ENCODE data around the gene AK4. TPM values are rescaled to one million over a fixed set of nuclear protein-coding genes. Genes with fewer than 3 reads are reported as not detected.

Gene AK4
- total RNA-seq, 2 donors from 2014 or later: 68.3 to 86.5 TPM

- DNase-seq (ENCODE audit: low spot score): no peak
- intact Hi-C loops (cut with DNase I): no loop called here
Observed at GRCh38 chr1:65256860-65257708, 109.1 kb downstream of the AK4 start.

- DNase-seq (ENCODE audit: low spot score): no peak
- intact Hi-C loops (cut with DNase I): no loop called here
Observed at GRCh38 chr1:65258106-65258505, 110.1 kb downstream of the AK4 start.

DNA sequence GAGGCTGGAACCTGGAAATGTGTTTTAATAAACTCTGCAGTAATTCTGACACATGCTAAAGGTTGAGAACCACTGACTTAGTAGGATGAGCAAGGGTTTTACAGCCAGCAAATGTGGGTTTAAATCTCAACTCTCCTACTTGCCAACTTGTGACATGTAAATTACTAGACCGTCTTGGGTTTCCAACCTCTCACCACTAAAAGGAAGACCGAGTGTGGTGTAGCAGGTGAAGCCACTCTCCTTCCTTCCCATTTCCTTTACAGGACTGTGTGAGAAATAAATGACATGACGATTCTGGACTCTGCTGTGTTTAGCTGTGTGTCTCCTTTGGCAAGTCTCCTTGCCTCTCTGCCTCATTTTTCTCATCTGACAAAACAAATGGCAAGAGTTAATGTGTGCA lies 111.8 kb downstream of the AK4 start:
- no peak for DNase-seq (ENCODE audit: low spot score)

GRCh38 chr1:65260851-65261473 lies 113.0 kb downstream of the AK4 start:
- intact Hi-C loops (cut with DNase I): no loop called here

More for the DNA sequence above, 111.8 kb downstream of the AK4 start:
- intact Hi-C loops (cut with DNase I): no loop called here

GRCh38 chr1:65263286-65263685 lies 115.3 kb downstream of the AK4 start:
- no peak for DNase-seq (ENCODE audit: low spot score)
- intact Hi-C loops (cut with DNase I): no loop called here

More at GRCh38 chr1:65260851-65261473, 113.0 kb downstream of the AK4 start:
- no peak for DNase-seq (ENCODE audit: low spot score)

GRCh38 chr1:65264197-65264929 lies 116.4 kb downstream of the AK4 start:
- intact Hi-C loops (cut with DNase I): no loop called here
- DNase-seq (ENCODE audit: low spot score): no peak

DNA sequence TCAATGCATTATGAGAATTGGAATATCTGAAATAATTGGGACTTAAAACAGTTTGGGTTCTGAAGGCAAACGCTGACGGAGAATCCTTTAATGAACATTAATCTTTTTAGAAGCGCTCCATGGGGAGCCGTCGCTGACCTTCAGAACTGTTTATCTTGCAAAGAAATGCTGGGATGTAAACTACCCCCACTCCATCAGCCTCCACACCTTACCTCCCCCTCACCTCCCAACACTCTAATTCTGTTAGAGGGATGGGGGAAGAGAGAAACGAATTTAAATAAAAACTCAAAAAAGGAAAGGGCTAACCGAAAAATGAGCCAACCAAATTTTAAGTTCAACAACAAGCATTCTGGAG lies 117.3 kb downstream of the AK4 start:
- intact Hi-C loops (cut with DNase I): no loop called here
- no peak for DNase-seq (ENCODE audit: low spot score)

DNA sequence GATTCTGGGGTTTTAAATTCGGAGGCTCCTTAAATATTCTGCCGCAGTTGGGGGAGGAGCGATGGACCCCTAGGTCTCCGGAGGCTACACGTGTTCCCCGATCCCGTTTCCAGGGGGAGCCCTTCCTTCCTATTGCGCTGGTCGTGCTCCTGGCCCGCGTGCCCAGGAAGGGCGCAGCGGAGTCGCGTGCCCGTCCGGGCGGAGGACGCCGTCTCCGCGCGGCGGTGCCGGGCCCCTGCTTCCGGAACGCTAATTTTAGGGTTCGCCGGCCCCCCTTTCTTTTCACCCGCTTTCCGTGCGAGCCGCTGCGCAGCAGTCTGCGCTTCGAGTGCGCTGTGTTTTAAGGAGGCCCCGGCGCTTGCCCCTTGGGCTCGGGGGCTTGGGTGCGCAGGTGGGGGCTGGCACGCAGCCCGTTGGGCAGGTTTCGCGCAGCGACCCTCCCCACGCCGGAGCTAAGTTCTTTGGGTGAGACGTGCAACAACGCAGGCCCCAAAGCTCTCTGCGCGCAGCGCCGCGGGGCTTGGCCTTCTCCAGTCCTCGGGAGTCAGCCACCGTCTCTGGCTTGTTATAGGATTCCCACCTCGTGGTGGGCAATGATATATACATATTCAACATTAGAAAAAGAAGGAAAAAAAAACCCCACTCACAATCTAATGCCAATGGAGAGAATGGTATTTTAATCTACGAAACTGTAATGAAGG lies 117.8 kb downstream of the AK4 start:
- DNase-seq (ENCODE audit: low spot score): no peak

DNA sequence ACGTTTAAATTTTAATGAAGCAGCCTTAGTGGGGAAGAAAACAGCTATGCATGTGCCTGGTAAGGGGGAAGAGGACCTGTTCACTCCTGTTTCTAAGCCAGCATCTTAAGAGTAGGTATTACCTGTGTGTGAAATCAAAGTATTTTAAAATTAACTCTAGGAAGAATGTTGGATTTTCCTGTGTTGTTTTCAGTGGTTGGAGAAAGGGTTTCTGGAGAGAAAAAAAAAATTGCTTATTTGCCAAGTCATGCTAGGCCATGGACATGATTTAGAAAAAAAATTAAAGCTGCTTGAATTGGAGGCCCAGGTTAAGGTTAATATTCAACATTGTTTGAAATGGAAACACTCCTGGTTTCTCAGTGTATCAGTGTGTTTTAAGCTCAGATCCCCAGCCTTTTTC lies 118.5 kb downstream of the AK4 start:
- intact Hi-C loops (cut with DNase I): no loop called here
- no peak for DNase-seq (ENCODE audit: low spot score)

More for the DNA sequence above, 117.8 kb downstream of the AK4 start:
- intact Hi-C loops (cut with DNase I): no loop called here

DNA sequence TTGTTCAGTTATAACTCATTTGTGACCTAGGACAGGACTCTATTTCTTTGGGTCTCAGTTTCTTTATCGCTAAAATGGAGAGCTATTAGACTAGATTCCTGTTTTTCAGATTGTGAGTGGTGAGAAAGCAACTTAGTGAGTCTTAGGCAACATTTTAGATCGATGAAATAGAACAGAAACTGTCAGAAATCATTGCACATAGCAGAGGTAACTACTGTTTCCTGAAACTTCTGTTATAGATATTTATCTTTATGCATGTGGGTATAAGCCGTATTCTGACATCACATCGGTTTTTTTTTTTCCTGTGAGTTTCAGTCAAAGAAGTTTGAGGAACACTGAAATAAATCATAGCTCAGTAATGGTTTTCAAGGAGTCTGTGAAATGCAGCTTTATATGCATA lies 119.3 kb downstream of the AK4 start:
- intact Hi-C loops (cut with DNase I): no loop called here
- no peak for DNase-seq (ENCODE audit: low spot score)

GRCh38 chr1:65267683-65268082 lies 119.7 kb downstream of the AK4 start:
- no peak for DNase-seq (ENCODE audit: low spot score)
- intact Hi-C loops (cut with DNase I): no loop called here

- intact Hi-C loops (cut with DNase I): no loop called here
- DNase-seq (ENCODE audit: low spot score): no peak
Observed at GRCh38 chr1:65269612-65270011, 121.6 kb downstream of the AK4 start.

DNA sequence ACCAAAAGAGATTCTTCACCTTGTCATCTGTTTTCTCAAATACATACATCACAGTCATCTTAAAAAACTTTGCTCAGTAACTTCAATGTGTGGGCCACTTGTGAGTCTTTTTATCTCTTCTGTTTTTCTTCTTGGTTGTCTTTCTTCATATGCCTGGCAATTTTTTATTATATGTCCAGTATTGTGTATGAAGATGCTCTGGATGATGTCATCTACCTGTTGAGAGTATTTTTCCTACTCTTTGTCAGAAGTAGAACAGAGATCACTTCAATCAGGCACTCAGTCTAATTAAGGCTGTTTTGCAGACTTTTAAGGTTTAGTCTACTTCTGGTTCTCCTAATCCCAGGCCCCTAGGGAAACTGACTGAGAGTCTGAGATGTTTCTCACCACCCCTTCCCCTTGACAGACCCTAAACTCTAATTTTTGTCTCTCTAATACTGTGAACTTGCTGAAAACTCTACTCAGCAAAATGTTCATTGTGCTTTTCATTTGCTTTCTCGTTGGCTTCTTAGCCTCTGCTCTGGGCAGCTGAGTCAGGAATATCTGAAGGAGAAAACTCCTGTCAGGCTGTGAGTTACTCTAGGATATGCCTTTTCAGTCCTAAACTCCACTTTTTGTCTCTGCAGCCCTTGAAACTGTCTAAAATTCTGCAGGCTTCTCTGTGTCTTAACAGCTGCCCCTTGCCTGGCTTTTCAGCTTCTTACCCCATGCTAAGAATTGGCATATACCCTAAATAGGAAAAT lies 128.4 kb downstream of the AK4 start:
- intact Hi-C loops (cut with DNase I): no loop called here
- DNase-seq (ENCODE audit: low spot score): no peak

DNA sequence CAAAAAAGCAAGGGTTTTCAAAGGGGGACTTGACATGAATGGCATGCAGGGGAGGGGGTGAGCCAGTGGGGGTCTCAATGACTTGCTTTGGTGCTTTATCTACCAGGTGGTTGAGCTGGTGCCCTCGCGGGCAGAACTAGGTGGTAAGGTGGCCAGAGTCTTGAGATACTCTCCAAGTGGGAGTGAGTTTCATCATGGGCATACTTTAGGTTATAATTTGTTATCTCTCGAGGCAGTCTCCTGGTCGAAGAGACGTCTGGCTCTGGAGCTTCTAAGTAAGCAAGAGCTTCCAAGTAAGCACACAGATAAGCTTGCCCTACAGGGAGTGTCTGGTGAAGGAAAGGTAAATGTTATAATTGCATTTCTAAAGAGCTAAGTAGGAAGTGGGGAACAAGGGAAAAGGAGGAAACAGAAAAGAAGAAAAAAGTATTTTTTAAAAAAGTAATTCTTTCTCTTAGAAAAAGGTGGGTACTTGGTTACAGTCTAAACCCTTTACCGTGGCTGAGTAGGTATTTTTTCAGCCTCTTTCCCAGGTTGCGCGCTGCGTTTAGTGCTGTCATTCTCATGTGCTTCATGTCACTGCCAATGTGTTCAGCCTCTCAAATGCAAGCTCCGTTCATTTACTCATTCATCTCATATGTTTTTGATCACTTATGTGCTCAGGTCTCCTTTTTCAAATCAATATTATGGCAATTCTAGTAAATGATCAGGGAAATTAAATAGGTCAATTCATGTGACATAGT lies 129.8 kb downstream of the AK4 start:
- no peak for DNase-seq (ENCODE audit: low spot score)
- intact Hi-C loops (cut with DNase I): no loop called here

DNA sequence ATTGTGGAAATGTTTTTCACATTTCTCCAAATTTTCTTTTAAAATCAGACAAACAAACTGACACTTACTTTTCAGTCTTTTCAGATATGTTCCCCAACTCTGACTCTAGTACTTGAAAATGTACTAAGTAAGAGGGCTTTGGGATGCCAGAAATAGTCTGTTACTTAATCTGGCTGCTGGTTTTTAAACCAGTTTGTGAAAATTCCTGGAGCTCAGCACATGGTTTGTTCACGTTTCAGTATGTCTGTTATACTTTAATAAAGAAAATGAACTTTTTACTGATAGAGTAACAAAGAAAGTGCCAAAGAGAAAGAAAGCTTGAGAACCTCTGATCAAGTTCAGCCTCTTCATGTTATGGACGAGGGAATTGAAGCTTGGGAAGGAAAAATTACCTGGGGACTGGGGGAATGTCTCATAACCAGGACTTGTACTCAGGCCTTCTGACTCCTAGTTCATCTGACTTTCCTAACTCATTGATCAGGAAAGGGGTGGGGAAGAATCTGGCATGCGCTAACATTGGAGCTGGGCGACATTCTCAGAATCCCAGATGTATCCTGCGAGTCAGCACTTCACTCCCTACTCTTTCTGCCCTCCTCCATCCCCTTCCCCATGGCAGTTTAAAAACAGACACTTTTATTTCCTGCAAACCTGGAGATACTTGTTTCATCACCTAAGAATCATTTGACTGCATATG lies 130.5 kb downstream of the AK4 start:
- intact Hi-C loops (cut with DNase I): no loop called here
- no peak for DNase-seq (ENCODE audit: low spot score)

DNA sequence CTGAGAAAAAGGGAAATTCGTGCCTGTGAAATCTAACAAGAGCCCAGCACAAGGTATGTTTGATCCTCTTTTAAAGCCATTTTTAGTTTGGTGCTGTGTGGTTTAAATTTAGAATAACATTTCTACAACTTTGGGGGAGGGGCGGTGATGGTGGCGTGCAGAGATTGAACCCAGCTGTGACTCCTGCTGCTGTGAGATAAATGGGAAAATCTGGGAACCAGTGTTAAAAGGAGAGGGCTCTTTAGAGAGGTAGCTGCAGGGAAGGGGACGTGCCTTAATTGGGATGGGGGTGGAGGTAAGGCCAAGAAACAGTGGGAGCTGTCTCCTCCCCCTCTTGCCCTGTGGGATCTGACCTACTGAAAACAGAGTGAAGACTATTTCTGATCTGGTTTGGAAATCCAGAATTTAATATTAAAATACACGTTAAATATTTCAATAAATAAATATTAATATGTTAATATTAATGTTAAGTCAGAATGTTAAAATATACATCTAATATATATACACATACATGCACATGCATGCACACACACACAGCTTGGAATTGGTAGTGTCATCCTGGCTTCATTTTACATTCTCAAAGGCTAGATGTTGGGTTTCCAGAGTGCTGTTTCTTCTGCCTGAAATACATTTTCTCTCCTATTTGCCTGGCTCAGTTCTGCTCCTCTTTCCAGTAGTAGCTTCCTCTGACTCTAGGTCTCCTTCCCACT lies 131.2 kb downstream of the AK4 start:
- intact Hi-C loops (cut with DNase I): no loop called here
- DNase-seq (ENCODE audit: low spot score): no peak

All from posterior vena cava (tissue), 2 donors.